Kidney epithelial cell (primary cell): Measurements from ENCODE around the gene SEMA4B. TPM values are rescaled to one million over a fixed set of nuclear protein-coding genes. Genes with fewer than 3 reads are reported as not detected.
"Not testable (repeated sequence)": the region's sequence is repeated elsewhere in the genome, so short reads cannot be mapped to it uniquely, and the experiment has no call there.

Experiments
- DNase-seq: peaks from one replicate; pipeline ENCODE4 v3.0.0-alpha.2; 2010; ENCODE audit warnings: low read depth
- H3K27me3 ChIP-seq: 2 replicates; pipeline ENCODE4 v1.6.0; 2011; ENCODE audit warnings: low read length; ENCODE audit not compliant: control insufficient read depth, insufficient read depth
- H3K36me3 ChIP-seq: 2 replicates; pipeline ENCODE4 v1.5.1; 2011; ENCODE audit warnings: low read length; ENCODE audit not compliant: control insufficient read depth, insufficient read depth
- H3K4me3 ChIP-seq: 2 replicates; pipeline ENCODE4 v1.5.1; 2011; ENCODE audit warnings: low read depth, mild to moderate bottlenecking, control low read depth, low read length
- CTCF ChIP-seq: IDR thresholded peaks from 2 replicates; pipeline ENCODE4 v1.5.1; 2011; ENCODE audit warnings: mild to moderate bottlenecking, moderate library complexity, low read length, control low read depth, inconsistent platforms; ENCODE audit not compliant: insufficient read depth, poor library complexity, severe bottlenecking
- total RNA-seq: library from RNA; depleted of rRNA; stranded (reverse); fragments of >200 nt; gene quantifications from 2 replicates; pipeline ENCODE4 v1.2.3, GENCODE V29; 2015

The SEMA4B gene
- total RNA-seq, 1 donor from 2014 or later, result 44.2 TPM

DNA sequence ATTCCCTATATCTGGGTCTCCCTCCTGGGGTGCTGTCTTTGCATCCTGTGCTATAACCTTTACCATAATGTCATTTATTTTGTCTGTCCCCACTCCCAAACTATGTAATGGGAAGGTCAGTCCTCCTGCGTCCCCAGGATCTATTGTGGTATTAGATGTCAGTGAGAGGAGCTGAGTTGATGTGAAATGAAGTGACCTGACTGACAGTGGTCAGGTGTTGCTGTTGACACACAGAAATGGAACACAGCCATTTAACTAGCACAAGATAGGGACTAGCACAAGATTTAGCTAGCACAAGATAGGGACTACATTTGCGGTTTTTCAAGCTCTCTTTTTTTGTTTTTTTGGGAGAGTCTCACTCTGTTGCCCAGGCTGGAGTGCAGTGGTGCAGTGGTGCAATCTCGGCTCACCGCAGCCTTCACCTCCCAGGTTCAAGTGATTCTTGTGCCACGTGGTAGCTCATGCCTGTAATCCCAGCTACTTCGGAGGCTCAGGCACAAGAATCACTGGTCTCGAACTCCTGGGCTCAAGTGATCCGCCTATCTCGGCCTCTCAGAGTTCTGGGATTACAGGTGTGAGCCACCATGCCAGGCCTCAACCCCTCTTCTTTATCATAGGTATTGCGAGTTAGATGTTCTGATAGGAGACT is 69.5 kb downstream of the SEMA4B start:
- no peak for DNase-seq
- Histone ChIP-seq H3K4me3 (no peak overlapping the region), H3K27me3 (no peaks in the 10 kb centered on the region), H3K36me3 (peaks cover 1% of the 10 kb centered on the region)
- no peak for TF ChIP-seq CTCF

DNA sequence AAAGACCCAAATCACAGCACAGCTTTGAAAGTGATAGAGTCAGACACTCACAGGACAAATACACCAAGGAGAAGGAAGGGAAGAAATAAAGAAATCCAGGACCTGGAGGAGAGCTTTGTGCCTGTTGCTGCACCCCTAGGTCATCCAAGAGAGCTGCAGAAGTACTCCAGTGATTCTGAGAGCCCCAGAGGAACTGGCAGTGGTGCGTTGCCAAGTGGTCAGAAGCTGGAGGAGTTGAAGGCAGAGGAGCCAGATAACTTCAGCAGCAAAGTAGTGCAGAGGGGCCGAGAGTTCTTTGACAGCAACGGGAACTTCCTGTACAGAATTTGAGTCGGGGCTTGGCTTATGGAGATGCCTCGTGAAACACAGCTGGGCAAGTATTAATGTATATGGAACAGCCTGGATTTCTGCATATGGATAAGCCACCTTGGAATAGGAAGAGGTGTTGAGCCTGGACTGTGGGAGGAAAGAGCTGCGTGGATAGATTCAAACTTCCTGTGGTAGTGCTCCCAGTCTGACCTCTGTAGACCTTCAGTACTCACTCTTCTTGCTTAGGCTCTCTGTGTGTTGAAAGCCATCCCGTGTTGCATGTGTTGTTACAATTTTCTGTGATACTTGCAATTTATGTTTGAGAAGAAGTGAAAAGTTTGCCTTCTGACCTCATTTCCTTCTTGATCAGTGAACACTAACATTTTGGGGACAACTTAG is 70.5 kb downstream of the SEMA4B start:
- Histone ChIP-seq H3K36me3 (peaks cover 1% of the 10 kb centered on the region), H3K27me3 (no peaks in the 10 kb centered on the region), H3K4me3 (no peak overlapping the region)
- no peak for TF ChIP-seq CTCF
- DNase-seq, result no peak

- not testable (repeated sequence) for H3K27me3 ChIP-seq, DNase-seq, H3K36me3 ChIP-seq, H3K4me3 ChIP-seq
These were observed 77.3 kb downstream of the SEMA4B start for GRCh38 chr15:90278467-90278866.

Other genes with a start within 250 kb of the SEMA4B start
- 25.4 and 26.8 TPM in 2 replicates for gene ZNF710, start 200.0 kb upstream of the SEMA4B start, total RNA-seq
- 79.1 and 92.7 TPM in 2 replicates for gene IDH2, start 98.9 kb upstream of the SEMA4B start, total RNA-seq
- gene CIB1, start 32.6 kb downstream of the SEMA4B start, total RNA-seq, result 33.6 and 38.1 TPM in 2 replicates
- 8.1 and 11.0 TPM in 2 replicates for gene GDPGP1, start 32.9 kb downstream of the SEMA4B start, total RNA-seq
- 0.41 TPM in 1 of 2 replicates, not detected in the other for gene TTLL13, start 48.2 kb downstream of the SEMA4B start, total RNA-seq
- 124 and 139 TPM in 2 replicates for gene NGRN, start 64.3 kb downstream of the SEMA4B start, total RNA-seq
- gene ZNF774, start 151.0 kb downstream of the SEMA4B start, total RNA-seq, result 2.0 and 4.0 TPM in 2 replicates
- 197 and 205 TPM in 2 replicates for gene IQGAP1, start 186.9 kb downstream of the SEMA4B start, total RNA-seq